K562 (cell line): ENCODE measurements around the gene TOMM40L. TPM values are rescaled to one million over a fixed set of nuclear protein-coding genes. Genes with fewer than 3 reads are reported as not detected.

ENCODE experiments used
- CBX1 ChIP-seq: sonication (generic); IDR thresholded peaks from 2 replicates; pipeline ENCODE4 v1.6.1; 2016; ENCODE audit warnings: antibody characterized with exemption, low read depth, mild to moderate bottlenecking
- CC2D1A ChIP-seq: fragments of 450-650 bp; IDR thresholded peaks from 2 replicates; pipeline ENCODE4 v1.6.1; 2017; ENCODE audit warnings: mild to moderate bottlenecking
- GABPA ChIP-seq: fragments of 200-800 bp; sonication (Bioruptor generic); conservative IDR thresholded peaks from 2 replicates; pipeline ENCODE4 v1.6.1; 2016; ENCODE audit warnings: low read depth, missing genetic modification characterization, missing compliant biosample characterization
- HDGF ChIP-seq: fragments of 450-650 bp; IDR thresholded peaks from 2 replicates; pipeline ENCODE4 v1.6.1; 2016
- HNRNPH1 ChIP-seq: fragments of 200-400 bp; formaldehyde crosslinking; optimal IDR thresholded peaks from 2 replicates; pipeline ENCODE3; 2017; ENCODE audit warnings: low read depth, mild to moderate bottlenecking, low read length, moderate library complexity
- MAFK ChIP-seq: IDR thresholded peaks from 2 replicates; pipeline ENCODE4 v1.6.1; 2011; ENCODE audit warnings: low read length, improper control_type of control experiment
- MCM5 ChIP-seq: fragments of 450-650 bp; IDR thresholded peaks from 2 replicates; pipeline ENCODE4 v1.6.1; 2016; ENCODE audit warnings: low read depth
- POLR2AphosphoS2 ChIP-seq: IDR thresholded peaks from 2 replicates; pipeline ENCODE4 v1.6.1; 2012; ENCODE audit warnings: low read length, improper control_type of control experiment
- RAD21 ChIP-seq, 2 experiments: fragments of 250-450 bp in 1 of 2; fragments of 450-650 bp in 1 of 2; sonication (Bioruptor Pico) in 1 of 2; formaldehyde crosslinking in 1 of 2; IDR thresholded peaks in 1 of 2; conservative IDR thresholded peaks in 1 of 2; 2 replicates each; pipeline versions ENCODE4 v1.4.0 to v1.8.0; 2020 to 2022; ENCODE audit warnings: mild to moderate bottlenecking in 2 of 2, moderate library complexity in 1 of 2
- RHOXF2B ChIP-seq: fragments of 250-450 bp; sonication (Bioruptor Pico); conservative IDR thresholded peaks from 2 replicates; pipeline ENCODE4 v1.5.1; 2021
- SETDB1 ChIP-seq: IDR thresholded peaks from one replicate; pipeline ENCODE4 v1.6.1; 2012; ENCODE audit warnings: low read length, control low read depth, inconsistent platforms
- SP2 ChIP-seq: IDR thresholded peaks from 2 replicates; pipeline ENCODE4 v1.6.1; 2011; ENCODE audit warnings: mild to moderate bottlenecking, low read depth, low read length, moderate library complexity; ENCODE audit not compliant: poor library complexity, severe bottlenecking; ENCODE audit errors: extremely low read depth
- STAT5B ChIP-seq: fragments of 250-450 bp; sonication (Bioruptor Pico); IDR thresholded peaks from 2 replicates; pipeline ENCODE4 v1.8.0; 2021; ENCODE audit warnings: mild to moderate bottlenecking, inconsistent platforms
- TARDBP ChIP-seq: fragments of 450-650 bp; IDR thresholded peaks from 2 replicates; pipeline ENCODE4 v1.6.1; 2016
- TEAD1 ChIP-seq, 2 experiments: fragments of 450-650 bp in 1 of 2; sonication (generic) in 1 of 2; formaldehyde crosslinking; IDR thresholded peaks; 2 replicates each; pipeline versions ENCODE4 v1.4.0 to v1.8.0; 2020 to 2022; ENCODE audit warnings: mild to moderate bottlenecking in 2 of 2, missing genetic modification reagents in 1 of 2
- ZBTB8A ChIP-seq: fragments of 450-650 bp; IDR thresholded peaks from 2 replicates; pipeline ENCODE4 v1.6.1; 2018; ENCODE audit warnings: mild to moderate bottlenecking, moderate library complexity; ENCODE audit not compliant: partially characterized antibody
- ZNF316 ChIP-seq: fragments of 450-650 bp; IDR thresholded peaks from 2 replicates; pipeline ENCODE4 v1.6.1; 2016
- ZNF695 ChIP-seq: fragments of 450-650 bp; formaldehyde crosslinking; IDR thresholded peaks from 2 replicates; pipeline ENCODE4 v1.4.0; 2020; ENCODE audit warnings: mild to moderate bottlenecking, moderate library complexity
- polyA plus RNA-seq, 8 experiments: library from polyadenylated mRNA; depleted of rRNA in 4 of 8; stranded (reverse) in 5 of 8; unstranded in 3 of 8; fragments of >200 nt; fragmentation: Nextera tagmentation in 2 of 8; fragmentation: Illumina TruSeq in 1 of 8; extraction: Ambion mirVana in 2 of 8; extraction: Trizol in 1 of 8; gene quantifications; 2 replicates each; pipeline versions ENCODE4 v1.2.1 to v1.2.3, GENCODE V29; 2011 to 2014; ENCODE audit warnings: inconsistent platforms in 1 of 8, missing spikeins in 1 of 8
- total RNA-seq, 7 experiments: library from RNA; depleted of rRNA in 6 of 7; stranded (reverse); fragments of >200 nt in 6 of 7; fragmentation: Illumina TruSeq in 2 of 7; extraction: Trizol in 2 of 7; gene quantifications; 2 replicates each; pipeline versions ENCODE4 v1.2.1 to v1.2.3, GENCODE V29; 2011 to 2021; ENCODE audit warnings: low replicate concordance in 1 of 7
- TF ChIP-seq, protein P1 (sequence below), 2 experiments: IDR thresholded peaks; 2 replicates each; pipeline ENCODE4 v1.6.1; 2012; ENCODE audit warnings: improper control_type of control experiment in 2 of 2, low read depth in 2 of 2, low read length in 2 of 2, borderline replicate concordance in 1 of 2
- TF ChIP-seq, protein P2 (sequence below): fragments of 250-450 bp; sonication (Bioruptor Pico); IDR thresholded peaks from 2 replicates; pipeline ENCODE4 v1.5.0; 2022; ENCODE audit warnings: mild to moderate bottlenecking
- TF ChIP-seq, protein P3 (sequence below), 2 experiments: fragments of 450-650 bp; IDR thresholded peaks; 2 replicates each; pipeline ENCODE4 v1.6.1; 2018; ENCODE audit warnings: mild to moderate bottlenecking in 2 of 2, low read depth in 1 of 2; ENCODE audit not compliant: partially characterized antibody in 2 of 2

TOMM40L gene
- total and polyA plus RNA-seq, 9 of the 15 experiments (the other 6 are each of a cell fraction or from before 2014, with no cell fraction given), result 9.6 to 33.6 (median 25.2) TPM

GRCh38 chr1:161227196-161227871, 1.5 kb downstream of the TOMM40L start (continued):
- no peak for TF ChIP-seq STAT5B
- TF ChIP-seq CC2D1A, result peak; percentile 31; the same call in 1 of the 2 replicates
- no peak for TF ChIP-seq SETDB1
- TF ChIP-seq MCM5, result no peak
- no peak for TF ChIP-seq ZNF695
- TF ChIP-seq ZBTB8A, result no peak
- TF ChIP-seq TARDBP, result no peak
- no peak for TF ChIP-seq HDGF
- TF ChIP-seq TEAD1 (CRISPR knock-in tag; IDR thresholded peaks at IDR 0.05), result 0 out of 4 replicates have a peak, but pooled peaks of 1 of the 2 experiments have one; percentile 44
- TF ChIP-seq RAD21 (CRISPR knock-in tag; conservative IDR thresholded peaks at IDR 0.05 in 1 of 2, IDR thresholded peaks at IDR 0.05 in 1 of 2), result peak; percentile 77 to 78
- TF ChIP-seq, protein P1, sequence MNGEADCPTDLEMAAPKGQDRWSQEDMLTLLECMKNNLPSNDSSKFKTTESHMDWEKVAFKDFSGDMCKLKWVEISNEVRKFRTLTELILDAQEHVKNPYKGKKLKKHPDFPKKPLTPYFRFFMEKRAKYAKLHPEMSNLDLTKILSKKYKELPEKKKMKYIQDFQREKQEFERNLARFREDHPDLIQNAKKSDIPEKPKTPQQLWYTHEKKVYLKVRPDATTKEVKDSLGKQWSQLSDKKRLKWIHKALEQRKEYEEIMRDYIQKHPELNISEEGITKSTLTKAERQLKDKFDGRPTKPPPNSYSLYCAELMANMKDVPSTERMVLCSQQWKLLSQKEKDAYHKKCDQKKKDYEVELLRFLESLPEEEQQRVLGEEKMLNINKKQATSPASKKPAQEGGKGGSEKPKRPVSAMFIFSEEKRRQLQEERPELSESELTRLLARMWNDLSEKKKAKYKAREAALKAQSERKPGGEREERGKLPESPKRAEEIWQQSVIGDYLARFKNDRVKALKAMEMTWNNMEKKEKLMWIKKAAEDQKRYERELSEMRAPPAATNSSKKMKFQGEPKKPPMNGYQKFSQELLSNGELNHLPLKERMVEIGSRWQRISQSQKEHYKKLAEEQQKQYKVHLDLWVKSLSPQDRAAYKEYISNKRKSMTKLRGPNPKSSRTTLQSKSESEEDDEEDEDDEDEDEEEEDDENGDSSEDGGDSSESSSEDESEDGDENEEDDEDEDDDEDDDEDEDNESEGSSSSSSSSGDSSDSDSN (IDR thresholded peaks at IDR 0.05; ENCODE audit: borderline replicate concordance in 1 of 2, low read depth in 2 of 2, low read length in 2 of 2), result no peak
- TF ChIP-seq, protein P2, sequence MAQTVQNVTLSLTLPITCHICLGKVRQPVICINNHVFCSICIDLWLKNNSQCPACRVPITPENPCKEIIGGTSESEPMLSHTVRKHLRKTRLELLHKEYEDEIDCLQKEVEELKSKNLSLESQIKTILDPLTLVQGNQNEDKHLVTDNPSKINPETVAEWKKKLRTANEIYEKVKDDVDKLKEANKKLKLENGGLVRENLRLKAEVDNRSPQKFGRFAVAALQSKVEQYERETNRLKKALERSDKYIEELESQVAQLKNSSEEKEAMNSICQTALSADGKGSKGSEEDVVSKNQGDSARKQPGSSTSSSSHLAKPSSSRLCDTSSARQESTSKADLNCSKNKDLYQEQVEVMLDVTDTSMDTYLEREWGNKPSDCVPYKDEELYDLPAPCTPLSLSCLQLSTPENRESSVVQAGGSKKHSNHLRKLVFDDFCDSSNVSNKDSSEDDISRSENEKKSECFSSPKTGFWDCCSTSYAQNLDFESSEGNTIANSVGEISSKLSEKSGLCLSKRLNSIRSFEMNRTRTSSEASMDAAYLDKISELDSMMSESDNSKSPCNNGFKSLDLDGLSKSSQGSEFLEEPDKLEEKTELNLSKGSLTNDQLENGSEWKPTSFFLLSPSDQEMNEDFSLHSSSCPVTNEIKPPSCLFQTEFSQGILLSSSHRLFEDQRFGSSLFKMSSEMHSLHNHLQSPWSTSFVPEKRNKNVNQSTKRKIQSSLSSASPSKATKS (CRISPR knock-in tag), result no peak
- no peak for TF ChIP-seq ZNF316
- TF ChIP-seq, protein P3, sequence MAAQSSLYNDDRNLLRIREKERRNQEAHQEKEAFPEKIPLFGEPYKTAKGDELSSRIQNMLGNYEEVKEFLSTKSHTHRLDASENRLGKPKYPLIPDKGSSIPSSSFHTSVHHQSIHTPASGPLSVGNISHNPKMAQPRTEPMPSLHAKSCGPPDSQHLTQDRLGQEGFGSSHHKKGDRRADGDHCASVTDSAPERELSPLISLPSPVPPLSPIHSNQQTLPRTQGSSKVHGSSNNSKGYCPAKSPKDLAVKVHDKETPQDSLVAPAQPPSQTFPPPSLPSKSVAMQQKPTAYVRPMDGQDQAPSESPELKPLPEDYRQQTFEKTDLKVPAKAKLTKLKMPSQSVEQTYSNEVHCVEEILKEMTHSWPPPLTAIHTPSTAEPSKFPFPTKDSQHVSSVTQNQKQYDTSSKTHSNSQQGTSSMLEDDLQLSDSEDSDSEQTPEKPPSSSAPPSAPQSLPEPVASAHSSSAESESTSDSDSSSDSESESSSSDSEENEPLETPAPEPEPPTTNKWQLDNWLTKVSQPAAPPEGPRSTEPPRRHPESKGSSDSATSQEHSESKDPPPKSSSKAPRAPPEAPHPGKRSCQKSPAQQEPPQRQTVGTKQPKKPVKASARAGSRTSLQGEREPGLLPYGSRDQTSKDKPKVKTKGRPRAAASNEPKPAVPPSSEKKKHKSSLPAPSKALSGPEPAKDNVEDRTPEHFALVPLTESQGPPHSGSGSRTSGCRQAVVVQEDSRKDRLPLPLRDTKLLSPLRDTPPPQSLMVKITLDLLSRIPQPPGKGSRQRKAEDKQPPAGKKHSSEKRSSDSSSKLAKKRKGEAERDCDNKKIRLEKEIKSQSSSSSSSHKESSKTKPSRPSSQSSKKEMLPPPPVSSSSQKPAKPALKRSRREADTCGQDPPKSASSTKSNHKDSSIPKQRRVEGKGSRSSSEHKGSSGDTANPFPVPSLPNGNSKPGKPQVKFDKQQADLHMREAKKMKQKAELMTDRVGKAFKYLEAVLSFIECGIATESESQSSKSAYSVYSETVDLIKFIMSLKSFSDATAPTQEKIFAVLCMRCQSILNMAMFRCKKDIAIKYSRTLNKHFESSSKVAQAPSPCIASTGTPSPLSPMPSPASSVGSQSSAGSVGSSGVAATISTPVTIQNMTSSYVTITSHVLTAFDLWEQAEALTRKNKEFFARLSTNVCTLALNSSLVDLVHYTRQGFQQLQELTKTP (IDR thresholded peaks at IDR 0.05; ENCODE audit: low read depth in 1 of 2, partially characterized antibody in 2 of 2), result no peak
- no peak for TF ChIP-seq POLR2AphosphoS2
- no peak for TF ChIP-seq HNRNPH1
- no peak for TF ChIP-seq SP2
- no peak for TF ChIP-seq RHOXF2B (CRISPR knock-in tag)
- peak; percentile 40; the same call in 1 of the 2 replicates for TF ChIP-seq GABPA
- no peak for TF ChIP-seq MAFK
- no peak for TF ChIP-seq CBX1
